ENCODE measurements around the gene SLC47A2. TPM values are rescaled to one million over a fixed set of nuclear protein-coding genes. Genes with fewer than 3 reads are reported as not detected.

The SLC47A2 gene
- total RNA-seq, 3 donors from 2014 or later, result 0.15 to 0.66 TPM; not detected in 1

- Histone ChIP-seq H3K27ac (no peak overlapping the region), H3K4me1 (no peaks in the 10 kb centered on the region), H3K27me3 (no peaks in the 10 kb centered on the region), H3K36me3 (no peaks in the 10 kb centered on the region), H3K4me3 (no peak overlapping the region), H3K9me3 (no peaks in the 10 kb centered on the region)
- intact Hi-C loops (cut with DNase I; ENCODE audit: low total_unique reads), result no loop called here
- DNase-seq (ENCODE audit: low spot score in 2 of 2), result no peak
- TF ChIP-seq POLR2AphosphoS5 (IDR thresholded peaks at IDR 0.05) (no peak), POLR2A (IDR thresholded peaks at IDR 0.05) (no peak)
- TF ChIP-seq, protein P1, sequence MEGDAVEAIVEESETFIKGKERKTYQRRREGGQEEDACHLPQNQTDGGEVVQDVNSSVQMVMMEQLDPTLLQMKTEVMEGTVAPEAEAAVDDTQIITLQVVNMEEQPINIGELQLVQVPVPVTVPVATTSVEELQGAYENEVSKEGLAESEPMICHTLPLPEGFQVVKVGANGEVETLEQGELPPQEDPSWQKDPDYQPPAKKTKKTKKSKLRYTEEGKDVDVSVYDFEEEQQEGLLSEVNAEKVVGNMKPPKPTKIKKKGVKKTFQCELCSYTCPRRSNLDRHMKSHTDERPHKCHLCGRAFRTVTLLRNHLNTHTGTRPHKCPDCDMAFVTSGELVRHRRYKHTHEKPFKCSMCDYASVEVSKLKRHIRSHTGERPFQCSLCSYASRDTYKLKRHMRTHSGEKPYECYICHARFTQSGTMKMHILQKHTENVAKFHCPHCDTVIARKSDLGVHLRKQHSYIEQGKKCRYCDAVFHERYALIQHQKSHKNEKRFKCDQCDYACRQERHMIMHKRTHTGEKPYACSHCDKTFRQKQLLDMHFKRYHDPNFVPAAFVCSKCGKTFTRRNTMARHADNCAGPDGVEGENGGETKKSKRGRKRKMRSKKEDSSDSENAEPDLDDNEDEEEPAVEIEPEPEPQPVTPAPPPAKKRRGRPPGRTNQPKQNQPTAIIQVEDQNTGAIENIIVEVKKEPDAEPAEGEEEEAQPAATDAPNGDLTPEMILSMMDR (IDR thresholded peaks at IDR 0.05), result no peak
Measured at GRCh38 chr17:19678581-19679453, 37.6 kb downstream of the SLC47A2 start.

- H3K27ac ChIP-seq, result no peak overlapping the region
- intact Hi-C loops (cut with DNase I; ENCODE audit: low total_unique reads), result no loop called here
- no peaks in the 10 kb centered on the region for H3K36me3 ChIP-seq
- H3K4me1 ChIP-seq, result no peaks in the 10 kb centered on the region
- no peak for DNase-seq (ENCODE audit: low spot score in 2 of 2)
- H3K27me3 ChIP-seq, result no peaks in the 10 kb centered on the region
- TF ChIP-seq POLR2AphosphoS5 (IDR thresholded peaks at IDR 0.05) (no peak), POLR2A (IDR thresholded peaks at IDR 0.05) (no peak)
- TF ChIP-seq, protein P1 (IDR thresholded peaks at IDR 0.05), result no peak
- no peaks in the 10 kb centered on the region for H3K9me3 ChIP-seq
- H3K4me3 ChIP-seq, result no peak overlapping the region
Measured at GRCh38 chr17:19677736-19678379, 38.5 kb downstream of the SLC47A2 start.

- Histone ChIP-seq H3K4me1 (no peaks in the 10 kb centered on the region), H3K4me3 (no peak overlapping the region), H3K9me3 (no peaks in the 10 kb centered on the region), H3K27ac (no peak overlapping the region), H3K36me3 (no peaks in the 10 kb centered on the region), H3K27me3 (no peaks in the 10 kb centered on the region)
- DNase-seq (ENCODE audit: low spot score in 2 of 2), result no peak
- intact Hi-C loops (cut with DNase I; ENCODE audit: low total_unique reads), result no loop called here
- no peak for TF ChIP-seq POLR2A (IDR thresholded peaks at IDR 0.05)
- TF ChIP-seq, protein P1 (IDR thresholded peaks at IDR 0.05), result no peak
- no peak for TF ChIP-seq POLR2AphosphoS5 (IDR thresholded peaks at IDR 0.05)
Measured at GRCh38 chr17:19676896-19677295, 39.5 kb downstream of the SLC47A2 start.

- Histone ChIP-seq H3K27ac (no peak overlapping the region), H3K36me3 (no peaks in the 10 kb centered on the region)
- no peak for DNase-seq (ENCODE audit: low spot score in 2 of 2)
Measured at GRCh38 chr17:19673623-19674022, 42.8 kb downstream of the SLC47A2 start.

More at GRCh38 chr17:19673623-19674022, 42.8 kb downstream of the SLC47A2 start:
- Histone ChIP-seq H3K4me3 (no peak overlapping the region), H3K9me3 (no peaks in the 10 kb centered on the region), H3K4me1 (no peaks in the 10 kb centered on the region), H3K27me3 (no peaks in the 10 kb centered on the region)
- TF ChIP-seq POLR2AphosphoS5 (IDR thresholded peaks at IDR 0.05) (no peak), POLR2A (IDR thresholded peaks at IDR 0.05) (no peak)
- TF ChIP-seq, protein P1 (IDR thresholded peaks at IDR 0.05), result no peak
- intact Hi-C loops (cut with DNase I; ENCODE audit: low total_unique reads), result loop anchor here (1.0 kb wide), 1 partner anchor 9 kb away; no protein-coding TSS in a partner anchor
